ENCODE results near the gene JRKL. TPM values are rescaled to one million over a fixed set of nuclear protein-coding genes. Genes with fewer than 3 reads are reported as not detected.

JRKL gene
- total and polyA plus RNA-seq, 2 of the 8 experiments (the other 6 are each of a cell fraction or from before 2014, with no cell fraction given), result 1.4 to 4.9 TPM

DNA sequence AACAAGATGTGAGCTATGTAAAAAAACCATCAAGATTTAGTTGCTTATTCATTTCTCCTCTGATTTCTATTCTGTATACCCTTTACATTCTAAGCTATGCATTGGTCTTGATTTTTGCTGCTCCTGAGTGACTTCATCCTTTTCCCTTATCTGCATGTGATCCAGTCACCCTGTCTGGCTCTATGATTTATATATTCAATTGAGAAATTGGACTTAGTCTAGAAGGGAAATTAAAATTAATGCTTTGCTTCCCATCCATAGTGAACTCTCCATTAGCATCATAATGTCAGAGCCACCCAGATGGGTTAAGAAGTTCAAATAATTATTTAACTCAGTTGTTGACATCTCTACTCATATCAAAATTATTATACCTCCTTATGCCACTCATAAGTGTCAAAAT lies 5.0 kb downstream of the JRKL start:
- Histone ChIP-seq H3K27me3 (replicated peaks in 1 of 4; ENCODE audit: control insufficient read depth in 3 of 4, extremely low read depth in 1 of 4, insufficient read depth in 3 of 4, low read length in 3 of 4) (no peaks in the 10 kb centered on the region), H3K79me1 (ENCODE audit: low read depth, low read length) (no peaks in the 10 kb centered on the region), H4K91ac (replicated peaks; ENCODE audit: insufficient read length, low read length) (no peak overlapping the region), H3K36me3 (ENCODE audit: control insufficient read depth in 2 of 4, insufficient read depth in 4 of 4, low read length in 3 of 4) (no peaks in the 10 kb centered on the region; a peak in 2 of 8 replicates), H3K4me3 (ENCODE audit: extremely low read depth in 1 of 4, insufficient read depth in 2 of 4, low read depth in 3 of 4, low read length in 4 of 4) (no peak overlapping the region), H3K23ac (ENCODE audit: insufficient read length) (no peak overlapping the region), H3K4me1 (replicated peaks in 1 of 4; ENCODE audit: control insufficient read depth in 3 of 4, insufficient read depth in 4 of 4, low read length in 3 of 4) (peaks cover 0 to 2% (median under 1%) of the 10 kb centered on the region in 4 experiments; a peak in 2 of 7 replicates), H2BK5ac (ENCODE audit: low read depth, low read length) (no peak overlapping the region), H2BK120ac (replicated peaks; ENCODE audit: low read depth, low read length) (no peak overlapping the region), H3K79me2 (ENCODE audit: control insufficient read depth in 1 of 2, insufficient read depth in 2 of 2, low read length in 2 of 2) (no peaks in the 10 kb centered on the region), H2AFZ (ENCODE audit: low read length) (no peak overlapping the region), H3K4ac (replicated peaks; ENCODE audit: insufficient read length, low read depth, low read length) (no peak overlapping the region), H2BK12ac (ENCODE audit: low read depth, low read length) (no peak overlapping the region), H4K5ac (ENCODE audit: insufficient read length, low read depth, low read length) (no peak overlapping the region), H3K4me2 (ENCODE audit: insufficient read depth in 1 of 2, low read depth in 2 of 2, low read length in 2 of 2) (no peak overlapping the region), H2AK5ac (ENCODE audit: low read depth, low read length) (no peak overlapping the region), H4K20me1 (replicated peaks in 1 of 2; ENCODE audit: control insufficient read depth in 1 of 2, insufficient read depth in 2 of 2, low read length in 2 of 2) (no peaks in the 10 kb centered on the region), H3K23me2 (ENCODE audit: low read depth, low read length) (peaks cover 5% of the 10 kb centered on the region), H3K14ac (ENCODE audit: insufficient read length) (no peak overlapping the region), H3K9me3 (ENCODE audit: insufficient read depth in 2 of 2, low read depth in 1 of 2, low read length in 1 of 2) (no peaks in the 10 kb centered on the region; a peak in 2 of 4 replicates), H3K9ac (replicated peaks in 1 of 4; ENCODE audit: extremely low read depth in 1 of 4, low read depth in 3 of 4, low read length in 3 of 4) (no peak overlapping the region), H2BK20ac (ENCODE audit: low read length) (no peak overlapping the region), H2BK15ac (ENCODE audit: low read length) (no peak overlapping the region), H3K18ac (ENCODE audit: extremely low read depth, low read length) (no peak overlapping the region), H4K8ac (ENCODE audit: extremely low read depth, insufficient read depth, low read length) (no peak overlapping the region), H3K27ac (ENCODE audit: low read depth, low read length) (no peak overlapping the region), H3K56ac (replicated peaks; ENCODE audit: insufficient read length, low read depth, low read length) (no peak overlapping the region)
- FAIRE-seq (no peak), DNase-seq (ENCODE audit: low read depth in 1 of 2, low spot score in 2 of 2) (no peak)
- CTCF ChIA-PET (ENCODE audit: partially characterized antibody), result interaction anchor here (0.9 to 3.1 kb wide), 15 partner anchors 9 to 598 kb away, joined by 3 to 17 read pairs (median 4); no protein-coding TSS in a partner anchor
- POLR2A ChIA-PET (ENCODE audit: partially characterized antibody), result interaction anchor here (1.0 kb wide), 1 partner anchor 9 kb away, joined by 3 read pairs; no protein-coding TSS in a partner anchor
- TF ChIP-seq CBX8 (IDR thresholded peaks at IDR 0.05; ENCODE audit: borderline replicate concordance, low read depth, low read length) (no peak), KDM1A (IDR thresholded peaks at IDR 0.05; ENCODE audit: borderline replicate concordance, low read length) (no peak), TCF12 (IDR thresholded peaks at IDR 0.05; ENCODE audit: low read depth, low read length) (no peak), BCL11A (IDR thresholded peaks at IDR 0.05; ENCODE audit: low read depth in 2 of 2, low read length in 2 of 2) (no peak), SP4 (IDR thresholded peaks at IDR 0.05; ENCODE audit: low read length) (no peak), NRF1 (IDR thresholded peaks at IDR 0.05; ENCODE audit: low read depth, low read length) (no peak), SIX5 (IDR thresholded peaks at IDR 0.05; ENCODE audit: low read depth, low read length) (no peak)
